HG03280 (cell line): ENCODE measurements around the gene RAG1.
A peak's percentile ranks its signal among the peaks of the same experiment; 100 is the strongest.
"Not testable (repeated sequence)": the region's sequence is repeated elsewhere in the genome, so short reads cannot be mapped to it uniquely, and the experiment has no call there.

ENCODE experiments used
- ATAC-seq: cut with Tn5 transposase; IDR thresholded peaks from one replicate; pipeline ENCODE4 v1.9.1; 2021; ENCODE audit warnings: mild to moderate bottlenecking, moderate library complexity; ENCODE audit not compliant: unreplicated experiment

Gene RAG1

DNA sequence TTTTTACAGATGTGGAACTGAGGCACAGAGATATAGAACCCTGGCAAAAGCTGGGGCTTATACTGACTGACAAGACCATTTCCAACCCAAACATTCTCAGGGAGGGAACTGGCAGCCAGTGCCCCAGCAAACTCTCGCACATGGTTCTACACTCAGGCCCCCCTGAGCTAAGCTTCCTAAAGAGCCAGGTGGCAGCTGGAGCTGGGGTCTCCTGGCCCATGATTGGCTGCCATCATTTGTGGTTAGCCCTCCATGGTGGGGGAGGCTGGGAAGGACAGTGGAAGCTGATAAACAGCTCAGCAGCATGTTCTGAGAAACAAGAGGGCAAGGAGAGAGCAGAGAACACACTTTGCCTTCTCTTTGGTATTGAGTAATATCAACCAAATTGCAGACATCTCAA, at the start of gene RAG1:
Gene RAG1 (plus strand): TSS at position 314 of the 400 bp plus-strand sequence. CDS start 5,298 bp downstream, outside the sequence.
- no peak for ATAC-seq

DNA sequence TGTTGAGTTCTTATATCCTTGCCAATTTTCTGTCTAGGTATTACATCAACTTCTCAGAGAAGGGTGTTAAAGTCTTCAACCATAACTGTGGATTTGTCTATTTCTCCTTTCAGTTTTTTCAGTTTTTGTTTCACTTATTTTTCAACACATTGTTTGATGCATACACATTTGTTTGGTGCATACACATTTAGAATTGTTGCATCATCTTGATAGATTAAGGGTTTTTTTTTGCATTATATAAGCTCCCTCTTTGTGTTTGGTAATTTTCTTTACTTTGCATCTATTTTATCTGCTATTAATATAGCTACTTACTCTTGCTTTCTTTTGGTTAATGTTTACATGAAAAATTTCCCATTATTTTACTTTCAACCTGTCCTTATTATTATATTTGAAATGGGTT, 37.0 kb upstream of the RAG1 start:
- no peak for ATAC-seq

GRCh38 chr11:36532941-36533601, 34.7 kb upstream of the RAG1 start:
- no peak for ATAC-seq

DNA sequence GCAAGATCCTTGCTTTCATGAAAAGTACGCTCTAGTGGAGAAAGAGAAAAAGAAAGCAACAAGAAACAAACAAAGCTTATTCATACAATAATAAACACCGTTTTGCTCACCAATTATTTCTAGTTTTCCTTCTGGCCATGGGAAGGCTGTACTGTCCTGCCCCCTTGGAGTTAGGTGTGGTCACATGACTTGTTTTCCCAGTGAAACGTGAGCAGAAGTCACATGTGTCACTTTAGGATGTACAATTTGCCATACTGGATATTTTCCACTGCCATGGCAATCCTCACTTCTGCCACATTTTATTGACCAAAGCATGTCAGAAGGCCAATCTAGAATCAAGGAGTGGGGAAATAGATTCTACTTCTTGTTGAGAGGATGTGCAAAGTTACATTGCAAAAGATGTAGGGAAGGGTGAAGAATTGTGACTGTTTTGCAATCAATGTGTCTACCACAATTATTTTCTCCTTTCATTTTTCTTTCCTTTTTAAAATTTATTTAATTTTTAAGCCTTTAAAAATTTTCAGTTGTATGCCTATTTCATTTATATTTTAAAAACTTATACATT, 33.4 kb upstream of the RAG1 start:
- ATAC-seq = no peak

- peak; percentile 98 for ATAC-seq
Observed at GRCh38 chr11:36540998-36541397, 26.8 kb upstream of the RAG1 start.

DNA sequence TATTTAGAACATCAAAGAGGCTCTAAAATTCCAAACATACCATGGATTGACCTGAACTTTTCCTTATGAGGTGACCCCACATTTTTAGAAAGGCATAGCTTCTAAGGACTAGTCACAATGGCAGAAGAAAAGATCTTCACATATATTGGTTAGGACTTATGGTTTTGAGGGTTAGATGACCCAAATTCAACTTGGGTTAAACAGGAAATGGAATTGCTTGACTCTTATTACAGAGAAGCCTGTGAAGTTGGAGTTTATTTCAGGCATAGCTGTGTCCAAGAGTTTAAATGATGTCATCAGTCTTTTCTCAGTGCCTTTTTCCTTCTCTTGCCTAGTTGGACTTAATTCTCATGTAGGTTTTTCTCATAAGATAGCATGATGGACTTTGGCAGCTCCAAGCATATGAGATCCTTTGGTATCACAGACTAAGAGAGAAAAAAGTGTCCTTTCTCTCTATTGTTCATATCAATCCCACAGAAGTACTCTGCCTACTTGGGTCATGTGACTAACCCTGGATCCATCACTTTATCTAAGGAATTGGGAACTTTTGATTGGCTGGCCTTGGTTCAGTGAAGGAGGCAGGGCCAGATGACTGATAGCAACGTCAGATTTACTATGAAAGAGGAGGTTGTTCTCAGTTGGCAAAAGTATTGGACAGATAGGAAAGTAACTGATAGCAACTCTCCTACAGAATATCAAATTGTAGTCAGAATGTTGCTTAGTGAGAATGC, 17.3 kb upstream of the RAG1 start:
- no peak for ATAC-seq

GRCh38 chr11:36557390-36557789, 10.4 kb upstream of the RAG1 start:
- ATAC-seq = not testable (repeated sequence)

DNA sequence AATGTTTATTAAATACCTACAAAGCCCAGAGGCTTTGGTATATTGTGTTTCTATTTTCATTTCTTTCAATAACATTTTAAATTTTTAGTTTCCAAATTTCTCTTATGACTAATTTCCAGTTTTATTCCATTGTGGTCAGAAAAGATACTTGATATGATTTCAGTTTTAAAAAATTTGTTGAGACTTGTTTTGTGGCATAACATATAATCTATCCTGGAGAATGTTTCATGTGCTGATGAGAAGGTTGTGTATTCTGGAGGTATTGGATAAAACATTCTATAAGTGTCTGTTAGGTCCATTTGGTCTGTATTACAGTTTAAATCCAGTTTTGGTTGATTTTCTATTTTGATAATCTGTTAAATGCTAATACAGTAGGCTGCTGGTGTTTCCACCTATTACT, 9.8 kb upstream of the RAG1 start:
- ATAC-seq = no peak

DNA sequence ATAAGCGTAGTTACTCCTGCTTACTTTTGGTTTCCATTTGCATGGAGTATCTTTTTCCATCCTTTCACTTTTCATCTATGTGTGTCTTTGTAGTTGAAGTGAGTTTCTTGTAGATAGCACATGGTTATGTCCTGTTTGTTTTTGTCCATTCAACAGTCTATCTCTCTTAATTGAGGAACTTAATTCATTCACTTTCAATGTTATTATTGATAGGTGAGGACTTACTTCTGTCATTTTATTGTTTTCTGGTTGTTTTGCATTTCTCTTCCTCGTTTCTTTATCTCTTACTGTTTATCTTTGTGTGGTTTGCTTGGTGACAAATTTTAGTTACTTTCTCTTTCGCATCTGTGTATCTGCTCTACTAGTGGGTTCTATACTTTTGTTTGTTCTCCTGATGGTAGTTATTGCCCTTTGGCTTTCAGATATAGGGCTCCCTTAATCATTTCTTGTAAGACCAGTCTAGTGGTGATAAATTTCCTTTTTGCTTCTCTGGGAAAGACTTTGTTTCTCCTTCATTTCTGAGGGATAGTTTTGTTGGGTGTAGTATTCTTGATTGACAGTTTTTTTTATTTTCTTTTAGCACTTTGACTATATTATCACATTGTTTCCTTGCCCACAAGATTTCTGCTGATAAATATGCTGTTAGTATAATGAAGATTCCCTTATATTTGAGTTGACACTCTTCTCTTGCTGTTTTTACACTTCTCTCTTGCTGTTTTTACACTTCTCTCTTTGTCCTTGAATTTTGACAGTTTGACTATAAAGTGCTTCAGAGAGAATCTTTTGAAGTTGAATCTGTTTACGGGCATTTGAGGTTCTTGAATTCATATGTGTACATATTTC, 9.0 kb upstream of the RAG1 start:
- ATAC-seq = peak; percentile 98

- peak; percentile 63 for ATAC-seq
Observed at GRCh38 chr11:36564376-36565030, 3.3 kb upstream of the RAG1 start.

GRCh38 chr11:36565031-36565610, 2.7 kb upstream of the RAG1 start:
- no peak for ATAC-seq

- no peak for ATAC-seq
Observed at GRCh38 chr11:36566407-36567053, 1.3 kb upstream of the RAG1 start.

DNA sequence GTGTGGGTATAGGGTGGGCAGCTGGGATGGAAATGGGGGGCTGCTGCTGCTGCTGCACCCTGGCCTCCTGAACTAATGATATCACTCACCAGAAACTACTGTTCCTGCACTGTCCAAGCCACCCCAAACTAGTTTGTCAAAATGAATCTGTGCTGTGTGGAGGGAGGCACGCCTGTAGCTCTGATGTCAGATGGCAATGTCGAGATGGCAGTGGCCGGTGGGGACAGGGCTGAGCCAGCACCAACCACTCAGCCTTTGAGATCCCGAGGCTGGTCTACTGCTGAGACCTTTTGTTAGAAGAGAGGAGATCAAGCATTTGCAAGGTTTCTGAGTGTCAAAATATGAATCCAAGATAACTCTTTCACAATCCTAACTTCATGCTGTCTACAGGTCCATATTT, 1.3 kb downstream of the RAG1 start:
- ATAC-seq = no peak

DNA sequence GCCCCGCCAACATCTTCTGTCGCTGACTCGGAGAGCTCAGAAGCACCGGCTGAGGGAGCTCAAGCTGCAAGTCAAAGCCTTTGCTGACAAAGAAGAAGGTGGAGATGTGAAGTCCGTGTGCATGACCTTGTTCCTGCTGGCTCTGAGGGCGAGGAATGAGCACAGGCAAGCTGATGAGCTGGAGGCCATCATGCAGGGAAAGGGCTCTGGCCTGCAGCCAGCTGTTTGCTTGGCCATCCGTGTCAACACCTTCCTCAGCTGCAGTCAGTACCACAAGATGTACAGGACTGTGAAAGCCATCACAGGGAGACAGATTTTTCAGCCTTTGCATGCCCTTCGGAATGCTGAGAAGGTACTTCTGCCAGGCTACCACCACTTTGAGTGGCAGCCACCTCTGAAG, 6.7 kb downstream of the RAG1 start:
- ATAC-seq = no peak

- ATAC-seq = no peak
Observed at GRCh38 chr11:36577373-36577772, 9.6 kb downstream of the RAG1 start.

DNA sequence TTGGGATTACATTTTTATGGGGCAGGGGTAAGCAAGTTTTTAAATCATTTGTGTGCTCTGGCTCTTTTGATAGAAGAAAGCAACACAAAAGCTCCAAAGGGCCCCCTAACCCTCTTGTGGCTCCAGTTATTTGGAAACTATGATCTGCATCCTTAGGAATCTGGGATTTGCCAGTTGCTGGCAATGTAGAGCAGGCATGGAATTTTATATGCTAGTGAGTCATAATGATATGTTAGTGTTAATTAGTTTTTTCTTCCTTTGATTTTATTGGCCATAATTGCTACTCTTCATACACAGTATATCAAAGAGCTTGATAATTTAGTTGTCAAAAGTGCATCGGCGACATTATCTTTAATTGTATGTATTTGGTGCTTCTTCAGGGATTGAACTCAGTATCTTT, 10.1 kb downstream of the RAG1 start:
- ATAC-seq = no peak

GRCh38 chr11:36578458-36578857, 10.7 kb downstream of the RAG1 start:
- ATAC-seq = no peak

DNA sequence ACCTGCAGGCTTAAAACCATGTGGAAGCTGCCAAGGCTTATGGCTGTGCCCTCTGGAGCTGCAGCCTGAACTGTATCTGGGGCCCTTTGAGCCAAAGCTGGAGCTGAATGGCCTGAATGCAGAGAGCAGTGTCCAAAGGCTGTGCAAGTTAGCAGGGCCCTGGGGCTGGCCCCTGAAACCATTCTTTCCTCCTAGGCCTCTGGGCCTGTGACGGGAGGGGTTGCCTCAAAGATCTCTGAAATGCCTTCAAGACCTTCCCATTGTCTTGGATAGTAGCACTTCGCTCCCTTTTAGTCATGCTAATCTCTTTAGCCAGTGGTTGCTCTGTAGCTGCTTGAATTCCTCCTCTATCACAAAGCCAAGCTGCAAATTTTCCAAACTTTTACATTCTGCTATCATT, 13.7 kb downstream of the RAG1 start:
- ATAC-seq = no peak

DNA sequence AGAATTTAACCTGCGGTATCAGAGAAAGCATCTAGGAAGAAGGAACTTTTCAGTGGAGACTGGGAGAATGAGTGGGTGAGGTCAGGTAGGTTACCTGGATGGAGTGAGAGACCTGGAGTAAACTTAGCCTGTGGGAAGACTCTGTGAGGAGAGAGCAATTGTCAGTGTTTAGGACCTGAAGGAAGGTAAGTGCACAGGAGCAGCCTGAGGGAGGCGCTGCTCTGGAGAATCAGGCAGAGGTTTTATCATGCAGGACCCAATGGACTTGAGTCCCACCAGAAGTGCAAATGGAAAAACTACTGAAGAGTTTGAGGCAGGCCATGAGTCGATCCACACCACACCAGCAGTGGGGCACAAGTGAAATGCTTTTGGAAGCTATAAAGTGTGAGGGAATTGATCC, 15.9 kb downstream of the RAG1 start:
- no peak for ATAC-seq

DNA sequence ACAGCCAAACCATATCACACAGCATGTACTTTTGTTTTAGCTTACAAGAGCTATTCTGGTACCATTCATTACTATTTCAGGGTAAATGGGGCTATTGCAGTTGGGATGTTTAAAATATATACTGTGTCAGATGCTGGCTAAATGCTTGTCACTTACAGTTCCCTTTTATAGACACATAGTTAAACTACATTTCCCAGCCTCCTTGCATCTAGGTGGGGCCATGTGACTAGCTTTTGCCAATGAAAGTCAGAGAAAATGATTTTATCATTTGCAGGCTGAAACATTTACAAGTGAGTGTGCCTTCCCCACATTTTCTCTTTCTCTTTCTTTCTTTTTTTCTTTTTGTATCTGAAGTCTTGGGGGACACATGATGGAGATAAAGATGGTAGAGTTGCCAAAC, 18.7 kb downstream of the RAG1 start:
- ATAC-seq = no peak
